Choroid plexus epithelial cell (primary cell): Measurements from ENCODE around the gene NEIL3.

Experiments used
- DNase-seq: peaks from one replicate; pipeline ENCODE4 v3.0.0-alpha.2; 2010; ENCODE audit warnings: low read depth
- H3K4me3 ChIP-seq: 2 replicates; pipeline ENCODE4 v1.5.1; 2011; ENCODE audit warnings: low read depth, mild to moderate bottlenecking, control low read depth, low read length, moderate library complexity
- CTCF ChIP-seq: conservative IDR thresholded peaks from 2 replicates; pipeline ENCODE4 v1.5.1; 2011; ENCODE audit warnings: low read depth, mild to moderate bottlenecking, control low read depth, inconsistent platforms, low read length, moderate library complexity

NEIL3 gene

GRCh38 chr4:177271091-177271490, 38.6 kb upstream of the NEIL3 start:
- no peak for DNase-seq
- no peak overlapping the region for H3K4me3 ChIP-seq
- no peak for TF ChIP-seq CTCF

DNA sequence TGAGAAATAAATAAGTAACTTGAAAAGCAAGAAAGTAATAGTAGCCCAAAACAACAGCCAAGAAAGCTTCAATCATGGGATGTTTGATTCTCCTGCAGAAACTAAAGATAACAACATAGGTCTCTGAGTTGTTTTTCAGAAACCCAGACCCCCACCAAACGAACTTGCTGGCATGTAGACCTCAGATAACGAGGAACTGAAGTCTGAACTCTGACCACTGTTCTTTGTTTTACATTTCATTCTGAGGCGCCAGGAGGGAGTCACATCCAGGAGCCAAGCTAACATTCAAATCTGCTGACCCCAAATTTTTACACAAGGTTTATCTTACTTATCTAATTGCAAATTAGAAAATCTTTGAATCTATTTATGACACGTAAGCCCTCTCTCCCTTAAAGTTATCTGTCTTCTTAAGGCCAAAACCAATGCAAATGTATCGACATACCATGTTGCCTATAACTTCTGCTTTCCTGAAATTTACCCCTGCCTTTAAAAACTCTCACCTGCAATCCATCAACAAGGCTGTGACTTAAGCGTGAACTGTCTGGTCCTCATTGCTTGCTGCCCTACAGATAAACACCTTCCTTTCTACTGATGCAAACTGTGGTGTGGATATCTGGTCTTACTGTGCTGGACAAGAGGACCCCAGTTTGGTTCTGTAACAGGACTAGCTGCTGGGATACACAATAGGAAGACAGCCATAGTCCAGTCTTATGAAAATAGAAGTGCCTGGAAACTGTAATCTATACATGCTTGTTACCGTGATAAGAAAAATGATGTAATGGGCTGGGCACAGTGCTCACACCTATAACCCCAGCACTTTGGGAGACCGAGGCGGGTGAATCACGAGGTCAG, 37.5 kb upstream of the NEIL3 start:
- TF ChIP-seq CTCF = no peak
- DNase-seq = no peak
- H3K4me3 ChIP-seq = no peak overlapping the region

GRCh38 chr4:177275999-177276398, 33.7 kb upstream of the NEIL3 start:
- no peak overlapping the region for H3K4me3 ChIP-seq
- no peak for TF ChIP-seq CTCF

GRCh38 chr4:177281351-177281909, 28.2 kb upstream of the NEIL3 start:
- DNase-seq = peak; percentile 37
- no peak for TF ChIP-seq CTCF
- H3K4me3 ChIP-seq = no peak overlapping the region

More at GRCh38 chr4:177275999-177276398, 33.7 kb upstream of the NEIL3 start:
- DNase-seq = no peak

DNA sequence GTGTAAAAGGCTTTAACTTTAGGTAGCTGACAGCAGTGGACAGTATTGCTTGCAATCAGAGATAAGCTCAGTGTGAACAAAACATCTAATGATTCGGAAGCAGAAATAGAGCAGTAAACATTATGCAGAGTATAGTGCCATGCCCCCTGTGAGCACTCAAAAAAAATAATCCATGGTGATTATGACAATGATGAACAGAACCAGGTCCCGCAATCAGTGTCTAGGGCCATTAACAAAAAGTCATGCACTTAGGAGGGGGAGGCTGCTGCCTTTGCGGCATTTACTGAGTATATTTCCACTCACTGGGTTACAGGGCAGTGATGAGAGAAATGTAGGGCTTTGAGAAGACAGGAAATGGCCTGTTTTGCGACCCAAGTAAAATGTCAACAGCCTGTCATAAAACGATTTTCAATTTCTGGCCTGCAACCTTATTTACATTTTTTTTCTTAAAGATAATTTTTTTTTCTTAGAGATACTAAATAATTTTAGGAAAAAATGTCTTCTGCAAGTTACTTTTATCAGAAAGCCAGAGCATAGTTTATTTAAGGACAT, 27.3 kb upstream of the NEIL3 start:
- no peak overlapping the region for H3K4me3 ChIP-seq
- no peak for DNase-seq
- TF ChIP-seq CTCF = no peak

- H3K4me3 ChIP-seq = no peak overlapping the region
- TF ChIP-seq CTCF = no peak
- peak; percentile 15 for DNase-seq
Measured at GRCh38 chr4:177283167-177283566, 26.5 kb upstream of the NEIL3 start.
